Measurements from ENCODE around the gene HOMEZ. TPM values are rescaled to one million over a fixed set of nuclear protein-coding genes. Genes with fewer than 3 reads are reported as not detected.
"Not testable (repeated sequence)": the region's sequence is repeated elsewhere in the genome, so short reads cannot be mapped to it uniquely, and the experiment has no call there.

HOMEZ gene
- polyA plus RNA-seq, 2 of the 4 experiments (the other 2 are of a cell fraction): 7.7 to 9.2 TPM

GRCh38 chr14:23232241-23232808 lies 53.6 kb downstream of the HOMEZ start:
- H3K4me3 ChIP-seq; DNase-seq (ENCODE audit: low read depth in 1 of 2, low spot score in 1 of 2); H3K27ac ChIP-seq; ATAC-seq; H3K9me3 ChIP-seq; FAIRE-seq; POLR2A ChIA-PET; H3K4me2 ChIP-seq; H3K4me1 ChIP-seq; CTCF ChIA-PET: not testable (repeated sequence)
- 96% methylated on average over 13 of the region's 38 CpGs for WGBS (ENCODE audit: missing lambda C conversion rate)

GRCh38 chr14:23228812-23229211 lies 57.1 kb downstream of the HOMEZ start:
- 22% methylated on average over 1 of the region's 1 CpG for WGBS (ENCODE audit: missing lambda C conversion rate)
- Histone ChIP-seq H3K4me2 (no peak overlapping the region), H3K4me1 (no peaks in the 10 kb centered on the region), H3K27ac (no peak overlapping the region), H3K9me3 (peaks cover 16% of the 10 kb centered on the region; the same call in 2 of the 3 replicates), H3K4me3 (no peak overlapping the region)
- TF ChIP-seq REST (IDR thresholded peaks at IDR 0.05) (no peak), NPAS2 (CRISPR knock-in tag; IDR thresholded peaks at IDR 0.05; ENCODE audit: borderline replicate concordance) (no peak), E2F6 (IDR thresholded peaks at IDR 0.05; ENCODE audit: borderline replicate concordance, low read depth) (no peak), ZNF302 (CRISPR knock-in tag; IDR thresholded peaks at IDR 0.05) (no peak), RCOR1 (IDR thresholded peaks at IDR 0.05; ENCODE audit: low read depth, low read length) (no peak), CBX2 (IDR thresholded peaks at IDR 0.05; ENCODE audit: borderline replicate concordance, low read depth) (no peak), CHD2 (IDR thresholded peaks at IDR 0.05; ENCODE audit: low read length, partially characterized antibody) (no peak), GATA3 (IDR thresholded peaks at IDR 0.05; ENCODE audit: borderline replicate concordance) (no peak), SMC3 (IDR thresholded peaks at IDR 0.05) (no peak)
- no peak for FAIRE-seq
- ATAC-seq: no peak
- CTCF ChIA-PET: no interaction called here
- DNase-seq (ENCODE audit: low read depth in 1 of 2, low spot score in 1 of 2): no peak
- POLR2A ChIA-PET: no interaction called here

GRCh38 chr14:23227566-23227965 lies 58.4 kb downstream of the HOMEZ start:
- FAIRE-seq (no peak), ATAC-seq (no peak), DNase-seq (ENCODE audit: low read depth in 1 of 2, low spot score in 1 of 2) (no peak)
- H3K4me2 ChIP-seq: no peak overlapping the region
- no peak overlapping the region for H3K27ac ChIP-seq
- H3K4me1 ChIP-seq: no peaks in the 10 kb centered on the region
- ChIA-PET POLR2A (interaction anchor here (0.6 kb wide), 1 partner anchor 1202 kb away, joined by 3 read pairs; the partner anchor contains the start of gene KHNYN), CTCF (interaction anchor here (0.7 to 1.3 kb wide), 2 partner anchors 22 to 37 kb away, joined by 3 to 4 read pairs; no protein-coding TSS in a partner anchor)
- no peak overlapping the region for H3K4me3 ChIP-seq
- TF ChIP-seq POLR2A (IDR thresholded peaks at IDR 0.05; ENCODE audit: low read length): no peak
- TF ChIP-seq JUNB (IDR thresholded peaks at IDR 0.05): no peak
- peaks cover 16% of the 10 kb centered on the region; the same call in 2 of the 3 replicates for H3K9me3 ChIP-seq
- WGBS (ENCODE audit: missing lambda C conversion rate): 15% methylated on average over 4 of the region's 4 CpGs

GRCh38 chr14:23224958-23225357 lies 61.0 kb downstream of the HOMEZ start:
- H3K4me2 ChIP-seq; POLR2A ChIA-PET; FAIRE-seq; H3K4me3 ChIP-seq; DNase-seq (ENCODE audit: low read depth in 1 of 2, low spot score in 1 of 2); H3K4me1 ChIP-seq; ATAC-seq; H3K27ac ChIP-seq: not testable (repeated sequence)
- 3% methylated on average over 1 of the region's 1 CpG for WGBS (ENCODE audit: missing lambda C conversion rate)
- CTCF ChIA-PET: interaction anchor here (1.1 kb wide), 1 partner anchor 105 kb away, joined by 6 read pairs; no protein-coding TSS in a partner anchor
- H3K9me3 ChIP-seq: peaks cover 13% of the 10 kb centered on the region; the same call in 2 of the 3 replicates

Small RNA genes within 50 kb of the gene (small RNA-seq; reads per million reads assigned to genes)
- gene AL049829.1 (0 reads per million in 6 experiments), gene RNU6-1046P (0 reads per million in 6 experiments)

Other genes starting within 250 kb of the HOMEZ start
- not detected in 2 replicates for gene PSMB11, start 243.9 kb downstream of the HOMEZ start, polyA plus RNA-seq (2011; rRNA removed)
- not detected in 3 replicates for gene PSMB11, start 243.9 kb downstream of the HOMEZ start, polyA plus RNA-seq (2017; fragmentation: RNase III; extraction: RNeasy Plus Mini Kit Qiagen cat#74134 plus additional on column Dnase treatment)
- gene CDH24, start 228.6 kb downstream of the HOMEZ start, polyA plus RNA-seq (2011; rRNA removed): 4.8 and 4.9 TPM in 2 replicates
- gene CDH24, start 228.6 kb downstream of the HOMEZ start, polyA plus RNA-seq (2017; fragmentation: RNase III; extraction: RNeasy Plus Mini Kit Qiagen cat#74134 plus additional on column Dnase treatment): 5.0 to 5.3 TPM (median 5.1 TPM) in 3 replicates
- 126 and 140 TPM in 2 replicates for gene ACIN1, start 191.0 kb downstream of the HOMEZ start, polyA plus RNA-seq (2011; rRNA removed)
- gene ACIN1, start 191.0 kb downstream of the HOMEZ start, polyA plus RNA-seq (2017; fragmentation: RNase III; extraction: RNeasy Plus Mini Kit Qiagen cat#74134 plus additional on column Dnase treatment): 144 to 150 TPM (median 147 TPM) in 3 replicates
- gene C14orf119, start 190.6 kb downstream of the HOMEZ start, polyA plus RNA-seq (2011; rRNA removed): 82.5 and 107 TPM in 2 replicates
- 94.8 to 102 TPM (median 99.2 TPM) in 3 replicates for gene C14orf119, start 190.6 kb downstream of the HOMEZ start, polyA plus RNA-seq (2017; fragmentation: RNase III; extraction: RNeasy Plus Mini Kit Qiagen cat#74134 plus additional on column Dnase treatment)
- gene CIROP, start 181.1 kb downstream of the HOMEZ start, polyA plus RNA-seq (2011; rRNA removed): 0.03 TPM in 1 of 2 replicates, not detected in the other
- not detected in 3 replicates for gene CIROP, start 181.1 kb downstream of the HOMEZ start, polyA plus RNA-seq (2017; fragmentation: RNase III; extraction: RNeasy Plus Mini Kit Qiagen cat#74134 plus additional on column Dnase treatment)
- not detected in 2 replicates for gene CEBPE, start 166.9 kb downstream of the HOMEZ start, polyA plus RNA-seq (2011; rRNA removed)
- gene CEBPE, start 166.9 kb downstream of the HOMEZ start, polyA plus RNA-seq (2017; fragmentation: RNase III; extraction: RNeasy Plus Mini Kit Qiagen cat#74134 plus additional on column Dnase treatment): 0.05 TPM in 1 of 3 replicates, not detected in the others
- gene SLC7A8, start 102.5 kb downstream of the HOMEZ start, polyA plus RNA-seq (2011; rRNA removed): 0.28 and 0.45 TPM in 2 replicates
- gene SLC7A8, start 102.5 kb downstream of the HOMEZ start, polyA plus RNA-seq (2017; fragmentation: RNase III; extraction: RNeasy Plus Mini Kit Qiagen cat#74134 plus additional on column Dnase treatment): 0.35 to 0.49 TPM (median 0.39 TPM) in 3 replicates
- gene RNF212B, start 48.2 kb downstream of the HOMEZ start, polyA plus RNA-seq (2011; rRNA removed): not detected in 2 replicates
- not detected in 3 replicates for gene RNF212B, start 48.2 kb downstream of the HOMEZ start, polyA plus RNA-seq (2017; fragmentation: RNase III; extraction: RNeasy Plus Mini Kit Qiagen cat#74134 plus additional on column Dnase treatment)
- gene PPP1R3E, start 16.7 kb upstream of the HOMEZ start, polyA plus RNA-seq (2011; rRNA removed): 11.1 and 12.4 TPM in 2 replicates
- 5.3 to 7.5 TPM (median 6.8 TPM) in 3 replicates for gene PPP1R3E, start 16.7 kb upstream of the HOMEZ start, polyA plus RNA-seq (2017; fragmentation: RNase III; extraction: RNeasy Plus Mini Kit Qiagen cat#74134 plus additional on column Dnase treatment)
- 17.8 and 20.8 TPM in 2 replicates for gene BCL2L2, start 20.7 kb upstream of the HOMEZ start, polyA plus RNA-seq (2011; rRNA removed)
- gene BCL2L2, start 20.7 kb upstream of the HOMEZ start, polyA plus RNA-seq (2017; fragmentation: RNase III; extraction: RNeasy Plus Mini Kit Qiagen cat#74134 plus additional on column Dnase treatment): 24.7 to 25.4 TPM (median 25.2 TPM) in 3 replicates
- gene PABPN1, start 35.3 kb upstream of the HOMEZ start, polyA plus RNA-seq (2011; rRNA removed): 197 and 234 TPM in 2 replicates
- gene PABPN1, start 35.3 kb upstream of the HOMEZ start, polyA plus RNA-seq (2017; fragmentation: RNase III; extraction: RNeasy Plus Mini Kit Qiagen cat#74134 plus additional on column Dnase treatment): 148 to 158 TPM (median 157 TPM) in 3 replicates
- gene SLC22A17, start 66.8 kb upstream of the HOMEZ start, polyA plus RNA-seq (2011; rRNA removed): 3.5 and 4.6 TPM in 2 replicates
- 6.3 to 9.6 TPM (median 8.4 TPM) in 3 replicates for gene SLC22A17, start 66.8 kb upstream of the HOMEZ start, polyA plus RNA-seq (2017; fragmentation: RNase III; extraction: RNeasy Plus Mini Kit Qiagen cat#74134 plus additional on column Dnase treatment)
- gene EFS, start 79.0 kb upstream of the HOMEZ start, polyA plus RNA-seq (2011; rRNA removed): not detected in 2 replicates
- gene EFS, start 79.0 kb upstream of the HOMEZ start, polyA plus RNA-seq (2017; fragmentation: RNase III; extraction: RNeasy Plus Mini Kit Qiagen cat#74134 plus additional on column Dnase treatment): not detected in 3 replicates
- not detected in 2 replicates for gene IL25, start 86.7 kb upstream of the HOMEZ start, polyA plus RNA-seq (2011; rRNA removed)
- gene IL25, start 86.7 kb upstream of the HOMEZ start, polyA plus RNA-seq (2017; fragmentation: RNase III; extraction: RNeasy Plus Mini Kit Qiagen cat#74134 plus additional on column Dnase treatment): not detected in 3 replicates
- gene CMTM5, start 90.9 kb upstream of the HOMEZ start, polyA plus RNA-seq (2011; rRNA removed): not detected in 2 replicates
- gene CMTM5, start 90.9 kb upstream of the HOMEZ start, polyA plus RNA-seq (2017; fragmentation: RNase III; extraction: RNeasy Plus Mini Kit Qiagen cat#74134 plus additional on column Dnase treatment): not detected in 3 replicates
- not detected in 2 replicates for gene MYH6, start 122.1 kb upstream of the HOMEZ start, polyA plus RNA-seq (2011; rRNA removed)
- not detected in 3 replicates for gene MYH6, start 122.1 kb upstream of the HOMEZ start, polyA plus RNA-seq (2017; fragmentation: RNase III; extraction: RNeasy Plus Mini Kit Qiagen cat#74134 plus additional on column Dnase treatment)
- gene MYH7, start 149.5 kb upstream of the HOMEZ start, polyA plus RNA-seq (2011; rRNA removed): not detected in 2 replicates
- not detected in 3 replicates for gene MYH7, start 149.5 kb upstream of the HOMEZ start, polyA plus RNA-seq (2017; fragmentation: RNase III; extraction: RNeasy Plus Mini Kit Qiagen cat#74134 plus additional on column Dnase treatment)
- gene NGDN, start 183.6 kb upstream of the HOMEZ start, polyA plus RNA-seq (2011; rRNA removed): 99.5 and 108 TPM in 2 replicates
- gene NGDN, start 183.6 kb upstream of the HOMEZ start, polyA plus RNA-seq (2017; fragmentation: RNase III; extraction: RNeasy Plus Mini Kit Qiagen cat#74134 plus additional on column Dnase treatment): 62.9 to 68.3 TPM (median 63.5 TPM) in 3 replicates